Measurements from ENCODE around the gene SCAF4.

The SCAF4 gene

GRCh38 chr21:31713115-31713514 is 18.8 kb downstream of the SCAF4 start:
- DNase-seq (ENCODE audit: low spot score), result no peak

- DNase-seq (ENCODE audit: low spot score), result no peak
Observed at GRCh38 chr21:31711745-31712285, 20.1 kb downstream of the SCAF4 start.

- no peak for DNase-seq (ENCODE audit: low spot score)
Observed at GRCh38 chr21:31711326-31711725, 20.6 kb downstream of the SCAF4 start.

- peak; percentile 62 for DNase-seq (ENCODE audit: low spot score)
Observed at GRCh38 chr21:31710586-31710985, 21.3 kb downstream of the SCAF4 start.

- DNase-seq (ENCODE audit: low spot score), result no peak
Observed at GRCh38 chr21:31708541-31708940, 23.4 kb downstream of the SCAF4 start.

GRCh38 chr21:31707499-31707898 is 24.4 kb downstream of the SCAF4 start:
- no peak for DNase-seq (ENCODE audit: low spot score)

GRCh38 chr21:31706562-31706961 is 25.4 kb downstream of the SCAF4 start:
- DNase-seq (ENCODE audit: low spot score), result no peak

GRCh38 chr21:31700040-31700439 is 31.9 kb downstream of the SCAF4 start:
- no peak for DNase-seq (ENCODE audit: low spot score)

- no peak for DNase-seq (ENCODE audit: low spot score)
Observed at GRCh38 chr21:31698461-31698860, 33.5 kb downstream of the SCAF4 start.

- no peak for DNase-seq (ENCODE audit: low spot score)
Observed at GRCh38 chr21:31696424-31696823, 35.5 kb downstream of the SCAF4 start.

- DNase-seq (ENCODE audit: low spot score), result no peak
Observed at GRCh38 chr21:31693222-31693621, 38.7 kb downstream of the SCAF4 start.

GRCh38 chr21:31688603-31689368 is 43.1 kb downstream of the SCAF4 start:
- DNase-seq (ENCODE audit: low spot score), result no peak

- no peak for DNase-seq (ENCODE audit: low spot score)
Observed at GRCh38 chr21:31687108-31687507, 44.8 kb downstream of the SCAF4 start.

GRCh38 chr21:31686272-31686915 is 45.5 kb downstream of the SCAF4 start:
- DNase-seq (ENCODE audit: low spot score), result no peak

- DNase-seq (ENCODE audit: low spot score), result no peak
Observed at GRCh38 chr21:31684918-31685317, 47.0 kb downstream of the SCAF4 start.

GRCh38 chr21:31683029-31683428 is 48.9 kb downstream of the SCAF4 start:
- no peak for DNase-seq (ENCODE audit: low spot score)

- no peak for DNase-seq (ENCODE audit: low spot score)
Observed at GRCh38 chr21:31682620-31683019, 49.3 kb downstream of the SCAF4 start.

- DNase-seq (ENCODE audit: low spot score), result no peak
Observed at GRCh38 chr21:31678478-31678877, 53.4 kb downstream of the SCAF4 start.

- no peak for DNase-seq (ENCODE audit: low spot score)
Observed at GRCh38 chr21:31677047-31677446, 54.9 kb downstream of the SCAF4 start.

- no peak for DNase-seq (ENCODE audit: low spot score)
Observed at GRCh38 chr21:31675960-31676359, 56.0 kb downstream of the SCAF4 start.

GRCh38 chr21:31675318-31675717 is 56.6 kb downstream of the SCAF4 start:
- no peak for DNase-seq (ENCODE audit: low spot score)

GRCh38 chr21:31673321-31673912 is 58.5 kb downstream of the SCAF4 start:
- DNase-seq (ENCODE audit: low spot score), result no peak

GRCh38 chr21:31671931-31672330 is 60.0 kb downstream of the SCAF4 start:
- no peak for DNase-seq (ENCODE audit: low spot score)
